Psoas muscle (tissue), 8 donors: ENCODE data around the gene RINT1. TPM values are rescaled to one million over a fixed set of nuclear protein-coding genes. Genes with fewer than 3 reads are reported as not detected.

Source experiments
- ATAC-seq, 4 donors: fragments of 200-7000 bp; cut with Tn5 transposase; one replicate each; pipeline ENCODE4 v1.9.1; 2020; ENCODE audit warnings: moderate library complexity in 3 of 4, mild to moderate bottlenecking in 2 of 4
- DNase-seq, 2 donors: peaks; one replicate each; pipeline ENCODE4 v3.0.0-alpha.2; 2020
- H3K27ac ChIP-seq: fragments of 200-600 bp; one replicate; pipeline ENCODE4 v1.8.0; 2022
- H3K27me3 ChIP-seq, 3 donors: fragments of 200-600 bp in 1 of 3; one replicate each; pipeline versions ENCODE4 v1.6.1 to v1.8.0; 2013 to 2022; ENCODE audit warnings: low read length in 2 of 3, mild to moderate bottlenecking in 2 of 3, moderate library complexity in 1 of 3; ENCODE audit not compliant: insufficient read depth in 3 of 3
- H3K36me3 ChIP-seq, 2 donors: fragments of 200-600 bp in 1 of 2; one replicate each; pipeline versions ENCODE4 v1.6.1 to v1.8.0; 2013 to 2022; ENCODE audit warnings: low read depth in 1 of 2, mild to moderate bottlenecking in 1 of 2, moderate library complexity in 1 of 2; ENCODE audit not compliant: insufficient read depth in 1 of 2
- H3K4me1 ChIP-seq: fragments of 200-600 bp; one replicate; pipeline ENCODE4 v1.8.0; 2022
- H3K4me3 ChIP-seq: fragments of 200-600 bp; one replicate; pipeline ENCODE4 v1.8.0; 2022; ENCODE audit warnings: mild to moderate bottlenecking
- H3K9me3 ChIP-seq: fragments of 200-600 bp; one replicate; pipeline ENCODE4 v1.8.0; 2022
- WGBS, 3 donors: extraction: QIAGEN DNeasy Blood & Tissue Kit; methylation state at CpG; one replicate each; pipeline versions ENCODE4 v1.1.6 to v1.1.7; 2013; 5-methylcytosine and 5-hydroxymethylcytosine counted together
- intact Hi-C, 2 donors: fragments of 100-400 bp; cut with DNase I; formaldehyde crosslinking; loops; one replicate each; pipeline versions ENCODE4 v1.11.0 to v1.14.2; 2022
- polyA plus RNA-seq, 3 donors: library from polyadenylated mRNA; stranded (reverse); fragments of 200-250 nt; gene quantifications; one replicate each; pipeline ENCODE4 v1.2.3, GENCODE V29; 2013
- total RNA-seq, 4 donors: library from RNA; stranded (reverse); fragmentation: NEBNext Ultra II Directional in 2 of 4; extraction: Animal tissue kit (Norgen Biotek cat#: 25700) in 2 of 4; gene quantifications; one replicate each; pipeline versions ENCODE4 v1.2.1 to v1.2.4, GENCODE V29; 2021 to 2023
- TF ChIP-seq, protein P1 (sequence below): fragments of 200-600 bp; IDR thresholded peaks from one replicate; pipeline ENCODE4 v1.8.0; 2022; ENCODE audit warnings: antibody characterized with exemption
- donor health status: healthy with polysubstance abuse.
- donor health status: DM: no; HTN: no; CAD: no; lungs with moderate emphysema.
- donor health status: Bipolar disorder and iron deficiency.
- donor health status: healthy.
- donor health status: DM: yes; HTN: yes; CAD: no.
- donor health status: DM: no; HTN: no; CAD: no.
- donor health status: DM: no; HTN: no; CAD: no.
- donor health status: DM: yes; HTN: yes; CAD: no.

RINT1 gene
- total and polyA plus RNA-seq, 7 donors = 10.9 to 21.5 (median 19.7) TPM

DNA sequence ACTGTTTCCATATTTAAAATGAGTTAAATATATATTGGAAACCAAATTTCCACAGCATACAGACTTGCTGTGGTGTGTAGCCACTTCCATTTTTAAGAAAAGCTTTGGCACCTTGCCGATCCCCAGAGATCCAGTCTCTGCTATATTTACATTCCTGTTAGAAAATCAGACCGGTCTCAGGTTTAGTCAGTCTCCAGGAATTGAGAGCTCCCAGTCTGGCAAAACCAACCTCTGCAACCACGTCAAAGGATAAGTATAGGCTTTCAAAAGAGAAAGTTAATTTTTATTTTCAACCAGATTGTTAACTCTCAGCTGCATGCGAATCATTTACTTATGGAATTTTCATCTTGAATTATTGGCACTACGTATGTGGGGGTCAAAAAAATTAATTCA lies 38.1 kb upstream of the RINT1 start:
- Histone ChIP-seq H3K27me3 (no peaks in the 10 kb centered on the region), H3K4me3 (no peak overlapping the region), H3K36me3 (peaks cover 2 to 54% of the 10 kb centered on the region in 2 donors), H3K9me3 (no peaks in the 10 kb centered on the region), H3K4me1 (no peaks in the 10 kb centered on the region), H3K27ac (no peak overlapping the region)
- ATAC-seq = peak in 2 of 4 donors; percentile 27 to 40
- TF ChIP-seq, protein P1, sequence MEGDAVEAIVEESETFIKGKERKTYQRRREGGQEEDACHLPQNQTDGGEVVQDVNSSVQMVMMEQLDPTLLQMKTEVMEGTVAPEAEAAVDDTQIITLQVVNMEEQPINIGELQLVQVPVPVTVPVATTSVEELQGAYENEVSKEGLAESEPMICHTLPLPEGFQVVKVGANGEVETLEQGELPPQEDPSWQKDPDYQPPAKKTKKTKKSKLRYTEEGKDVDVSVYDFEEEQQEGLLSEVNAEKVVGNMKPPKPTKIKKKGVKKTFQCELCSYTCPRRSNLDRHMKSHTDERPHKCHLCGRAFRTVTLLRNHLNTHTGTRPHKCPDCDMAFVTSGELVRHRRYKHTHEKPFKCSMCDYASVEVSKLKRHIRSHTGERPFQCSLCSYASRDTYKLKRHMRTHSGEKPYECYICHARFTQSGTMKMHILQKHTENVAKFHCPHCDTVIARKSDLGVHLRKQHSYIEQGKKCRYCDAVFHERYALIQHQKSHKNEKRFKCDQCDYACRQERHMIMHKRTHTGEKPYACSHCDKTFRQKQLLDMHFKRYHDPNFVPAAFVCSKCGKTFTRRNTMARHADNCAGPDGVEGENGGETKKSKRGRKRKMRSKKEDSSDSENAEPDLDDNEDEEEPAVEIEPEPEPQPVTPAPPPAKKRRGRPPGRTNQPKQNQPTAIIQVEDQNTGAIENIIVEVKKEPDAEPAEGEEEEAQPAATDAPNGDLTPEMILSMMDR = no peak
- intact Hi-C loops = loop anchor here in 1 of 2 donors (10.0 kb wide), 1 partner anchor 359 kb away; no protein-coding TSS in a partner anchor
- DNase-seq = no peak
- WGBS, 3 donors = 68 to 88% (median 74%) methylated on average over 5 of the region's 5 CpGs

DNA sequence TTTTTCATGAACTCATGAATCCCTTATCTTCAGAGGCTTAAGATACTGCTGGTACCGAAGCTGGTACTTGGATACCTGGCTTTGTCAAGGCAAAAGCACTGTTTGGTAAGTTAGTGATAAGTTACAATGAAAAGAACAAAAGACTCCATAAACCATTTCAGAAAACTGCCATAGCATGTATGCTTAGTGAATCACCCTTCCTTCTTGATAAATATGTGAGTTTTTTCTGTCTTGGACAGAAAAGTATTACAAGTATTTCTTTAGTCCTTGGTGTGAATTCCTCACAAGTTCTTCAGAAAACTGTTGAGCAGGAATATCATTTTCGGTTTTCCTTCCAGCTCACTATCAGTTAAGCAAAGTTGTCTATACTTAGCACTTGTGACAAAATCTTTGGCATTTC lies 35.5 kb upstream of the RINT1 start:
- Histone ChIP-seq H3K36me3 (peaks cover 0 to 56% of the 10 kb centered on the region in 2 donors), H3K27me3 (no peaks in the 10 kb centered on the region), H3K9me3 (no peaks in the 10 kb centered on the region), H3K27ac (no peak overlapping the region), H3K4me3 (no peak overlapping the region), H3K4me1 (no peaks in the 10 kb centered on the region)
- no peak for DNase-seq
- 89 to 98% (median 91%) methylated on average over 2 of the region's 2 CpGs for WGBS, 3 donors
- intact Hi-C loops = loop anchor here in 1 of 2 donors (10.0 kb wide), 1 partner anchor 362 kb away; no protein-coding TSS in a partner anchor
- TF ChIP-seq, protein P1 = no peak
- ATAC-seq = no peak

DNA sequence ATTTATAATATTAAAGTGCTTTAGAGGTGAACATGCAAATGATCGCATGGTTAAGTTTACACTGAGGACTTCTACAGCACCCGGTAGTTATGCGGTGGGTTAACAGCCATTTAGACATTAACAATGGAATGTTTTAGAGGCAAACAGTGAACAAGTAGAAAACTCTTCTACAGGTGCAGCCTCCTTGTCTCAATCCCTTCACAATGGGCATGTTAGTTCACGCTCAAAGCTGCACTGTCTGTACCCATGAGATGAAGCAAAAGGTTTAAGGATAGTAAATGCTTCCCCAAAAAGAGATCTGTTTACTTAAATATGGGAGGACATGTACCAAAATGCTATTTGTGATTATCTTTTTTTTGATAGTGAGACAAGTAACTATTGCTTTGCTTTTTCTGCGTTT lies 35.0 kb upstream of the RINT1 start:
- no peak for DNase-seq
- H3K27ac ChIP-seq = no peak overlapping the region
- no peaks in the 10 kb centered on the region for H3K4me1 ChIP-seq
- TF ChIP-seq, protein P1 = no peak
- no peak overlapping the region for H3K4me3 ChIP-seq
- peaks cover 0 to 58% of the 10 kb centered on the region in 2 donors for H3K36me3 ChIP-seq
- ATAC-seq = no peak
- WGBS, 3 donors = 93 to 96% (median 95%) methylated on average over 5 of the region's 5 CpGs
- no peaks in the 10 kb centered on the region for H3K27me3 ChIP-seq
- H3K9me3 ChIP-seq = no peaks in the 10 kb centered on the region
- intact Hi-C loops = loop anchor here in 1 of 2 donors (10.0 kb wide), 1 partner anchor 362 kb away; no protein-coding TSS in a partner anchor

DNA sequence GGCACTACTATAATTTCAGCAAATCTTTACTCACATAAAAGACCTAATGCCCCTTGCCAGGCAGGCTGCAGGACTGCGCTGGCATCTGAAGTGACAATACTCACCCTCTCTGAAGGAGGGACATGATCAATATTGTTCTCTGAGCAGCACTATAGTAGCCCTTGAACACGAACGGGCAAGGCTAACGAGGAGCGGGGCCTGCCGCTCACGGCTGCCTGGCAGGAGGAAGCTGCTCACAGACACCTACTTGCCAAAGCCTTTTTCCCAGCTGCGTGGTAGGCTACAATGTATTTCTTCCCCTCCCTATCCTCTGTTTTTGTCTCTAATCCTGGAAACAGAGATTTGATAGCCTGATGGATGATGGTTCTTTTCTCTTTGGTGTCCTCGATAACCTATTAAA lies 29.8 kb upstream of the RINT1 start:
- intact Hi-C loops = no loop called here
- 88 to 90% (median 89%) methylated on average over 9 of the region's 9 CpGs for WGBS, 3 donors
- ATAC-seq = no peak
- H3K4me1 ChIP-seq = no peaks in the 10 kb centered on the region
- TF ChIP-seq, protein P1 = no peak
- DNase-seq = no peak
- no peak overlapping the region for H3K27ac ChIP-seq
- H3K27me3 ChIP-seq = no peaks in the 10 kb centered on the region
- H3K4me3 ChIP-seq = no peak overlapping the region
- no peaks in the 10 kb centered on the region for H3K9me3 ChIP-seq
- peaks cover 0 to 94% of the 10 kb centered on the region in 2 donors for H3K36me3 ChIP-seq

DNA sequence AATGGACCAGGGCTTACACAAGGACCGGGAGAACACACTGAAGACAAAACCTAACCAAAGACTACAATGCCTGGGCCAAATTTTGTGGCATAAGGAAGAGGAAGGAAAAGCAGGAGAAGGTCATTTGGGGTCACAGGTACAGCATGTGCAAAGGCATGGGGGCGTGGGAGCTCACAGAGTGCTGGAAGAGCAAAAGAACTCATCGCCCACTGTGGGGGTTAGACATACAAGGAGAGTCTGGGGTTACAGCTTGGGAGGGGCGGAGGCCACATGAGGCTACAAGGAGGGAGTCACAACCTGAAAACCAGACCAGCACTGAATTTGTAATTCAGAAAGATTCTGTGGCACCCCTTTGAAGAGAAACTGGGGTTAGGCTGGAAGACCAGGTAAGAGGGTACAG lies 19.6 kb upstream of the RINT1 start:
- intact Hi-C loops = no loop called here
- DNase-seq = no peak
- TF ChIP-seq, protein P1 = no peak

More for the DNA sequence above, 19.6 kb upstream of the RINT1 start:
- Histone ChIP-seq H3K4me3 (no peak overlapping the region), H3K9me3 (no peaks in the 10 kb centered on the region), H3K27ac (no peak overlapping the region), H3K4me1 (peaks cover 4% of the 10 kb centered on the region), H3K27me3 (no peaks in the 10 kb centered on the region), H3K36me3 (peaks cover 0 to 10% of the 10 kb centered on the region in 2 donors)
- WGBS, 3 donors = 62 to 83% (median 72%) methylated on average over 4 of the region's 4 CpGs
- ATAC-seq = no peak
